K562 (cell line): ENCODE measurements around the gene SLC12A9. TPM values are rescaled to one million over a fixed set of nuclear protein-coding genes. Genes with fewer than 3 reads are reported as not detected.

Source experiments
- ATAC-seq: fragments of 200-7000 bp; cut with Tn5 transposase; 3 replicates; pipeline ENCODE4 v1.9.1; 2020; ENCODE audit warnings: moderate library complexity
- BruUV-seq: library from RNA; stranded (reverse); fragments of 400-500 nt; replicated peaks from 2 replicates; lab custom pipeline; 2021; lab: Mats Ljungman, UMichigan
- CTCF ChIA-PET: fragments of 300-600 bp; formaldehyde crosslinking; extraction: SDS; loops from one replicate; lab custom pipeline; 2021; ENCODE audit warnings: low intra/inter-chr PET ratio; lab: Yijun Ruan, JAX
- POLR2A ChIA-PET: fragments of 300-600, 350-650 bp; sonication (Branson Sonifier 250); formaldehyde crosslinking; extraction: SDS; loops from one replicate; lab custom pipeline; 2021; ENCODE audit warnings: antibody characterized with exemption, inconsistent platforms; lab: Yijun Ruan, JAX
- DNase-seq, 4 experiments: peaks; one replicate each; pipeline versions ENCODE4 v3.0.0 to v3.0.0-alpha.2; 2011 to 2018; ENCODE audit warnings: low spot score in 3 of 4, mixed read lengths in 3 of 4; ENCODE audit errors: extremely low read depth in 1 of 4
- FAIRE-seq: peaks from 2 replicates; lab custom pipeline; 2011; peaks lifted over from hg19 to GRCh38; lab: Jason Lieb, UNC
- H2AFZ ChIP-seq: 2 replicates; pipeline ENCODE4 v1.6.0; 2011; ENCODE audit warnings: low read depth, low read length, control low read depth, inconsistent platforms
- H3K27ac ChIP-seq: fragments of 200-600 bp; 3 replicates; pipeline ENCODE4 v1.8.0; 2011; ENCODE audit warnings: low read depth, mild to moderate bottlenecking, control low read depth, inconsistent platforms, low read length, moderate library complexity, mixed read lengths; ENCODE audit errors: extremely low read depth
- H3K27me3 ChIP-seq, 2 experiments: fragments of 300-600 bp in 1 of 2; 2 replicates in 1 of 2; 3 replicates in 1 of 2; pipeline versions ENCODE4 v1.6.0 to v1.8.0; 2011; ENCODE audit warnings: inconsistent platforms in 2 of 2, low read length in 2 of 2, mild to moderate bottlenecking in 1 of 2, mixed read lengths in 1 of 2, moderate library complexity in 1 of 2; ENCODE audit not compliant: control insufficient read depth in 2 of 2, insufficient read depth in 2 of 2
- H3K36me3 ChIP-seq: fragments of 300-600 bp; 3 replicates; pipeline ENCODE4 v1.8.0; 2011; ENCODE audit warnings: mild to moderate bottlenecking, low read length, inconsistent platforms; ENCODE audit not compliant: control insufficient read depth, insufficient read depth
- H3K4me1 ChIP-seq, 2 experiments: fragments of 200-600 bp in 1 of 2; replicated peaks in 1 of 2; 2 replicates in 1 of 2; 3 replicates in 1 of 2; pipeline versions ENCODE4 v1.5.1 to v1.8.0; 2011; ENCODE audit warnings: inconsistent platforms in 2 of 2, low read length in 2 of 2, mild to moderate bottlenecking in 1 of 2, mixed read lengths in 1 of 2, moderate library complexity in 1 of 2; ENCODE audit not compliant: control insufficient read depth in 2 of 2, insufficient read depth in 2 of 2
- H3K4me2 ChIP-seq: 2 replicates; pipeline ENCODE4 v1.6.1; 2011; ENCODE audit warnings: low read length, control low read depth, inconsistent platforms, mixed read lengths; ENCODE audit not compliant: insufficient read depth
- H3K4me3 ChIP-seq: fragments of 200-600 bp; sonication (generic), shearing (Covaris generic); 2 replicates; pipeline ENCODE4 v1.5.1; 2016; ENCODE audit warnings: control low read depth, inconsistent platforms
- H3K79me2 ChIP-seq: fragments of 200-600 bp; 3 replicates; pipeline ENCODE4 v1.8.0; 2011; ENCODE audit warnings: low read length, inconsistent platforms; ENCODE audit not compliant: control insufficient read depth, insufficient read depth
- H3K9ac ChIP-seq, 2 experiments: 2 replicates each; pipeline versions ENCODE4 v1.6.0 to v1.6.1; 2011; ENCODE audit warnings: low read depth in 2 of 2, low read length in 2 of 2, control low read depth in 1 of 2, inconsistent platforms in 1 of 2, mild to moderate bottlenecking in 1 of 2, mixed read lengths in 1 of 2; ENCODE audit not compliant: insufficient read depth in 1 of 2
- H3K9me1 ChIP-seq: one replicate; pipeline ENCODE4 v1.6.0; 2011; ENCODE audit warnings: inconsistent platforms, mild to moderate bottlenecking, low read length, moderate library complexity; ENCODE audit not compliant: control insufficient read depth, insufficient read depth
- H3K9me3 ChIP-seq: replicated peaks from 2 replicates; pipeline ENCODE4 v1.5.1; 2011; ENCODE audit warnings: low read depth, low read length, inconsistent platforms; ENCODE audit not compliant: control insufficient read depth, insufficient read depth
- H4K20me1 ChIP-seq: replicated peaks from 2 replicates; pipeline ENCODE4 v1.6.1; 2011; ENCODE audit warnings: low read length, inconsistent platforms, mixed read lengths; ENCODE audit not compliant: control insufficient read depth, insufficient read depth
- ADNP ChIP-seq: fragments of 200-800 bp; sonication (Bioruptor generic); IDR thresholded peaks from 2 replicates; pipeline ENCODE4 v1.6.1; 2016; ENCODE audit warnings: missing genetic modification characterization, missing compliant biosample characterization
- BRD9 ChIP-seq: fragments of 450-650 bp; IDR thresholded peaks from 2 replicates; pipeline ENCODE4 v1.6.1; 2018; ENCODE audit warnings: low read depth; ENCODE audit not compliant: partially characterized antibody
- FOXK2 ChIP-seq, 2 experiments: fragments of 450-650 bp; IDR thresholded peaks in 1 of 2; conservative IDR thresholded peaks in 1 of 2; 2 replicates each; pipeline ENCODE4 v1.6.1; 2016; ENCODE audit warnings: low read depth in 2 of 2, mild to moderate bottlenecking in 1 of 2
- HDAC2 ChIP-seq: fragments of 450-650 bp; IDR thresholded peaks from 2 replicates; pipeline ENCODE4 v1.6.1; 2016; ENCODE audit warnings: mild to moderate bottlenecking
- HMGN3 ChIP-seq: IDR thresholded peaks from 2 replicates; pipeline ENCODE4 v1.6.1; 2011; ENCODE audit warnings: borderline replicate concordance, low read depth, mild to moderate bottlenecking, mixed read lengths, low read length; ENCODE audit not compliant: insufficient read length; ENCODE audit errors: extremely low read depth
- JUN ChIP-seq, 2 experiments: sonication (generic) in 1 of 2; formaldehyde crosslinking in 1 of 2; IDR thresholded peaks; 2 replicates each; pipeline versions ENCODE4 v1.6.1 to v1.8.0; 2012 to 2022; ENCODE audit warnings: borderline replicate concordance in 2 of 2, mild to moderate bottlenecking in 2 of 2, improper control_type of control experiment in 1 of 2, low read depth in 1 of 2, low read length in 1 of 2, missing genetic modification reagents in 1 of 2
- PKNOX1 ChIP-seq: fragments of 450-650 bp; IDR thresholded peaks from 2 replicates; pipeline ENCODE4 v1.6.1; 2016
- RBBP5 ChIP-seq: fragments of 200-600 bp; sonication (generic); IDR thresholded peaks from 2 replicates; pipeline ENCODE4 v1.6.1; 2012; ENCODE audit warnings: borderline replicate concordance, mild to moderate bottlenecking, low read length, control low read depth, inconsistent platforms; ENCODE audit not compliant: insufficient read depth, poor library complexity, severe bottlenecking
- RHOXF2B ChIP-seq: fragments of 250-450 bp; sonication (Bioruptor Pico); conservative IDR thresholded peaks from 2 replicates; pipeline ENCODE4 v1.5.1; 2021
- SMC3 ChIP-seq: conservative IDR thresholded peaks from 2 replicates; pipeline ENCODE4 v1.6.1; 2011; ENCODE audit warnings: low read depth, low read length, improper control_type of control experiment; ENCODE audit not compliant: insufficient read depth
- SNAPC5 ChIP-seq: fragments of 250-450 bp; sonication (Bioruptor Pico); IDR thresholded peaks from 2 replicates; pipeline ENCODE4 v1.8.0; 2021; ENCODE audit warnings: moderate library complexity, mild to moderate bottlenecking, inconsistent platforms
- XRCC3 ChIP-seq: fragments of 450-650 bp; IDR thresholded peaks from 2 replicates; pipeline ENCODE4 v1.6.1; 2017; ENCODE audit warnings: mild to moderate bottlenecking, moderate library complexity
- ZNF444 ChIP-seq: fragments of 250-450 bp; sonication (Bioruptor Pico); IDR thresholded peaks from 2 replicates; pipeline ENCODE4 v1.4.0; 2020; ENCODE audit warnings: mild to moderate bottlenecking, moderate library complexity
- WGBS: fragments of 100-300 bp; shearing (Covaris generic); methylation state at CpG from one replicate; pipeline ENCODE4 v1.1.6; 2016; ENCODE audit warnings: low coverage, mixed read lengths; ENCODE audit not compliant: insufficient coverage; ENCODE audit errors: missing lambda C conversion rate; 5-methylcytosine and 5-hydroxymethylcytosine counted together
- in situ Hi-C: fragments of 300-500 bp; cut with MboI; formaldehyde crosslinking; loops from 4 replicates; pipeline ENCODE4 v1.15.0; 2018; ENCODE audit warnings: inconsistent platforms, mixed read lengths
- intact Hi-C: fragments of 100-400 bp; cut with micrococcal nuclease; formaldehyde crosslinking; loops from 2 replicates; pipeline ENCODE4 v1.14.2; 2022
- polyA plus RNA-seq, 8 experiments: library from polyadenylated mRNA; depleted of rRNA in 4 of 8; stranded (reverse) in 5 of 8; unstranded in 3 of 8; fragments of >200 nt; fragmentation: Nextera tagmentation in 2 of 8; fragmentation: Illumina TruSeq in 1 of 8; extraction: Ambion mirVana in 2 of 8; extraction: Trizol in 1 of 8; gene quantifications; 2 replicates each; pipeline versions ENCODE4 v1.2.1 to v1.2.3, GENCODE V29; 2011 to 2014; ENCODE audit warnings: inconsistent platforms in 1 of 8, missing spikeins in 1 of 8
- total RNA-seq, 7 experiments: library from RNA; depleted of rRNA in 6 of 7; stranded (reverse); fragments of >200 nt in 6 of 7; fragmentation: Illumina TruSeq in 2 of 7; extraction: Trizol in 2 of 7; gene quantifications; 2 replicates each; pipeline versions ENCODE4 v1.2.1 to v1.2.3, GENCODE V29; 2011 to 2021; ENCODE audit warnings: low replicate concordance in 1 of 7
- TF ChIP-seq, protein P1 (sequence below): fragments of 250-450 bp; sonication (Bioruptor Pico); IDR thresholded peaks from 2 replicates; pipeline ENCODE4 v1.8.0; 2022; ENCODE audit warnings: moderate library complexity, mild to moderate bottlenecking, inconsistent platforms
- TF ChIP-seq, protein P2 (sequence below): fragments of 250-450 bp; sonication (Bioruptor Pico); IDR thresholded peaks from 2 replicates; pipeline ENCODE4 v1.5.0; 2021
- TF ChIP-seq, protein P3 (sequence below): fragments of 450-650 bp; IDR thresholded peaks from 2 replicates; pipeline ENCODE4 v1.6.1; 2017; ENCODE audit warnings: mild to moderate bottlenecking, moderate library complexity
- TF ChIP-seq, protein P4 (sequence below): sonication (generic); IDR thresholded peaks from 2 replicates; pipeline ENCODE4 v1.6.1; 2016

The SLC12A9 gene
- total and polyA plus RNA-seq, 9 of the 15 experiments (the other 6 are each of a cell fraction or from before 2014, with no cell fraction given): 0.06 to 20.2 (median 10.7) TPM

- H3K27ac ChIP-seq: no peak overlapping the region
- ChIA-PET POLR2A (no interaction called here), CTCF (no interaction called here)
- FAIRE-seq: no peak
- peaks cover 94% of the 10 kb centered on the region for H3K36me3 ChIP-seq
- H3K79me2 ChIP-seq: no peaks in the 10 kb centered on the region
- no peaks in the 10 kb centered on the region for H3K9me3 ChIP-seq
- H4K20me1 ChIP-seq: no peaks in the 10 kb centered on the region
- TF ChIP-seq, protein P1, sequence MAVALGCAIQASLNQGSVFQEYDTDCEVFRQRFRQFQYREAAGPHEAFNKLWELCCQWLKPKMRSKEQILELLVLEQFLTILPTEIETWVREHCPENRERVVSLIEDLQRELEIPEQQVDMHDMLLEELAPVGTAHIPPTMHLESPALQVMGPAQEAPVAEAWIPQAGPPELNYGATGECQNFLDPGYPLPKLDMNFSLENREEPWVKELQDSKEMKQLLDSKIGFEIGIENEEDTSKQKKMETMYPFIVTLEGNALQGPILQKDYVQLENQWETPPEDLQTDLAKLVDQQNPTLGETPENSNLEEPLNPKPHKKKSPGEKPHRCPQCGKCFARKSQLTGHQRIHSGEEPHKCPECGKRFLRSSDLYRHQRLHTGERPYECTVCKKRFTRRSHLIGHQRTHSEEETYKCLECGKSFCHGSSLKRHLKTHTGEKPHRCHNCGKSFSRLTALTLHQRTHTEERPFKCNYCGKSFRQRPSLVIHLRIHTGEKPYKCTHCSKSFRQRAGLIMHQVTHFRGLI (CRISPR knock-in tag): no peak
- no peak for TF ChIP-seq SMC3
- no peak for TF ChIP-seq PKNOX1
- TF ChIP-seq, protein P2, sequence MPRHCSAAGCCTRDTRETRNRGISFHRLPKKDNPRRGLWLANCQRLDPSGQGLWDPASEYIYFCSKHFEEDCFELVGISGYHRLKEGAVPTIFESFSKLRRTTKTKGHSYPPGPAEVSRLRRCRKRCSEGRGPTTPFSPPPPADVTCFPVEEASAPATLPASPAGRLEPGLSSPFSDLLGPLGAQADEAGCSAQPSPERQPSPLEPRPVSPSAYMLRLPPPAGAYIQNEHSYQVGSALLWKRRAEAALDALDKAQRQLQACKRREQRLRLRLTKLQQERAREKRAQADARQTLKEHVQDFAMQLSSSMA (CRISPR knock-in tag): no peak
- no peak for TF ChIP-seq XRCC3
- TF ChIP-seq, protein P3, sequence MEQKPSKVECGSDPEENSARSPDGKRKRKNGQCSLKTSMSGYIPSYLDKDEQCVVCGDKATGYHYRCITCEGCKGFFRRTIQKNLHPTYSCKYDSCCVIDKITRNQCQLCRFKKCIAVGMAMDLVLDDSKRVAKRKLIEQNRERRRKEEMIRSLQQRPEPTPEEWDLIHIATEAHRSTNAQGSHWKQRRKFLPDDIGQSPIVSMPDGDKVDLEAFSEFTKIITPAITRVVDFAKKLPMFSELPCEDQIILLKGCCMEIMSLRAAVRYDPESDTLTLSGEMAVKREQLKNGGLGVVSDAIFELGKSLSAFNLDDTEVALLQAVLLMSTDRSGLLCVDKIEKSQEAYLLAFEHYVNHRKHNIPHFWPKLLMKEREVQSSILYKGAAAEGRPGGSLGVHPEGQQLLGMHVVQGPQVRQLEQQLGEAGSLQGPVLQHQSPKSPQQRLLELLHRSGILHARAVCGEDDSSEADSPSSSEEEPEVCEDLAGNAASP: no peak
- no peak for TF ChIP-seq RHOXF2B
- TF ChIP-seq ZNF444: no peak
- no peak for TF ChIP-seq ADNP (tag)
- TF ChIP-seq HMGN3: no peak
- no peak for TF ChIP-seq JUN (IDR thresholded peaks at IDR 0.05; ENCODE audit: borderline replicate concordance, low read depth, low read length)
- no peak for TF ChIP-seq JUN (CRISPR knock-in tag; IDR thresholded peaks at IDR 0.05; ENCODE audit: borderline replicate concordance)
- TF ChIP-seq RBBP5: no peak
- no peak for TF ChIP-seq FOXK2 (conservative IDR thresholded peaks at IDR 0.05 in 1 of 2, IDR thresholded peaks at IDR 0.05 in 1 of 2; ENCODE audit: low read depth in 2 of 2)
- no peak for TF ChIP-seq BRD9
- TF ChIP-seq, protein P4, sequence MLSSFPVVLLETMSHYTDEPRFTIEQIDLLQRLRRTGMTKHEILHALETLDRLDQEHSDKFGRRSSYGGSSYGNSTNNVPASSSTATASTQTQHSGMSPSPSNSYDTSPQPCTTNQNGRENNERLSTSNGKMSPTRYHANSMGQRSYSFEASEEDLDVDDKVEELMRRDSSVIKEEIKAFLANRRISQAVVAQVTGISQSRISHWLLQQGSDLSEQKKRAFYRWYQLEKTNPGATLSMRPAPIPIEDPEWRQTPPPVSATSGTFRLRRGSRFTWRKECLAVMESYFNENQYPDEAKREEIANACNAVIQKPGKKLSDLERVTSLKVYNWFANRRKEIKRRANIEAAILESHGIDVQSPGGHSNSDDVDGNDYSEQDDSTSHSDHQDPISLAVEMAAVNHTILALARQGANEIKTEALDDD: no peak
- TF ChIP-seq HDAC2: no peak
- TF ChIP-seq SNAPC5: no peak
- no peak overlapping the region for H3K9ac ChIP-seq
- no peak for DNase-seq
- intact Hi-C loops (no loop called here), in situ Hi-C loops (no loop called here)
- H3K9me1 ChIP-seq: no peaks in the 10 kb centered on the region
- H3K4me3 ChIP-seq: no peak overlapping the region
- H3K27me3 ChIP-seq: no peaks in the 10 kb centered on the region
- H3K4me2 ChIP-seq: no peak overlapping the region
- BruUV-seq: no TSS peak
- no peak overlapping the region for H2AFZ ChIP-seq
- 86% methylated on average over 5 of the region's 5 CpGs for WGBS
- peaks cover 13 to 27% of the 10 kb centered on the region in 2 experiments for H3K4me1 ChIP-seq
- no peak for ATAC-seq
Observed at GRCh38 chr7:100808354-100808875, 44.1 kb upstream of the SLC12A9 start.
